GM23248 (cell line): Measurements from ENCODE around the gene SEC23B.

Experiments used
- EZH2 ChIP-seq: fragments of 200-600 bp; sonication (generic); IDR thresholded peaks from 2 replicates; pipeline ENCODE4 v1.6.1; 2018; ENCODE audit warnings: antibody characterized with exemption, mild to moderate bottlenecking; ENCODE audit not compliant: insufficient read depth, poor library complexity, severe bottlenecking
- EZH2phosphoT487 ChIP-seq: fragments of 200-600 bp; sonication (generic); IDR thresholded peaks from 2 replicates; pipeline ENCODE4 v1.6.1; 2018; ENCODE audit warnings: antibody characterized with exemption, moderate library complexity, mild to moderate bottlenecking, low read depth; ENCODE audit not compliant: insufficient read depth

DNA sequence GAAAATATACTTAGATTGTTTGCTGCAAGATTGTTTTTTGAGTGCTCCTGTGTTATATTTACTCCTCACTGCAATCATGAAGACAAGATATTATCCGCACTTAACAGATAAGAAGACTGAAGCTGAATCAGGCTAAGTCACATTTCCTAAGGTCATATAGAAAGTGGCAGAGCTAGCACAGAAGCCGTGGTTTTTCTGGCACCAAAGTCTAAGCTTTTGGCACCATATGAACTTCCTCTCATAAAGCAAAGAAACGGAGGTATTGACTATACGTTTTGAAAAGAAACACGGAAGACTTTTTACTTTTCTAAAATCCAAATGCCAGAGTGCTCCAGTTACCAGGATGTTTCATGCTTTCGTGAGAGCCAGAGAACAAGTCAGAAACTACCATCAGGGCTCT lies 70.8 kb downstream of the SEC23B start:
- no peak for TF ChIP-seq EZH2phosphoT487
- no peak for TF ChIP-seq EZH2
